ENCODE results near the gene RHOD. TPM values are rescaled to one million over a fixed set of nuclear protein-coding genes. Genes with fewer than 3 reads are reported as not detected.

RHOD gene
- total and polyA plus RNA-seq, 10 of the 15 experiments (the other 5 are each of a cell fraction or from before 2014, with no cell fraction given): 0.15 to 2.6 (median 1.9) TPM; not detected in 2

- no peak for TF ChIP-seq CUX1 (IDR thresholded peaks at IDR 0.05; ENCODE audit: insufficient replicate concordance, low read depth, low read length)
- TF ChIP-seq BHLHE40 (IDR thresholded peaks at IDR 0.05; ENCODE audit: borderline replicate concordance in 1 of 2, low read depth in 2 of 2, low read length in 1 of 2): no peak
- no peak for TF ChIP-seq SREBF1 (IDR thresholded peaks at IDR 0.05; ENCODE audit: low read length)
- TF ChIP-seq LARP7 (IDR thresholded peaks at IDR 0.05): no peak
- no peak for TF ChIP-seq ASH2L (IDR thresholded peaks at IDR 0.05; ENCODE audit: borderline replicate concordance, low read depth)
- no peak for TF ChIP-seq ELK1 (IDR thresholded peaks at IDR 0.05; ENCODE audit: low read depth, low read length)
These were observed 42.3 kb upstream of the RHOD start (continued) for GRCh38 chr11:67014343-67014742.

GRCh38 chr11:67015048-67015447 lies 41.6 kb upstream of the RHOD start:
- H3K9me3 ChIP-seq (replicated peaks; ENCODE audit: control insufficient read depth, insufficient read depth, low read length): no peaks in the 10 kb centered on the region; the same call in 2 of the 3 replicates
- ChIA-PET CTCF (no interaction called here), SMC1A (ENCODE audit: uncharacterized antibody, unreplicated experiment) (no interaction called here), RAD21 (ENCODE audit: unreplicated experiment) (no interaction called here), POLR2A (no interaction called here)
- H3K36me3 ChIP-seq (ENCODE audit: control insufficient read depth in 2 of 2, insufficient read depth in 2 of 2, low read length in 1 of 2): no peaks in the 10 kb centered on the region
- H3K4me1 ChIP-seq (ENCODE audit: control insufficient read depth, insufficient read depth, low read length): no peaks in the 10 kb centered on the region
- intact Hi-C loops (cut with micrococcal nuclease; ENCODE audit: unreplicated experiment) (no loop called here), in situ Hi-C loops (cut with MboI) (no loop called here)
- H4K20me1 ChIP-seq (ENCODE audit: control insufficient read depth, insufficient read depth): no peaks in the 10 kb centered on the region
- no peak overlapping the region for H3K27ac ChIP-seq (ENCODE audit: control insufficient read depth, insufficient read depth)
- no TSS peak for BruUV-seq (replicated peaks)
- no peak overlapping the region for H3K9ac ChIP-seq (ENCODE audit: control insufficient read depth, insufficient read depth, low read length)
- no peak overlapping the region for H3K4me2 ChIP-seq (ENCODE audit: control insufficient read depth, insufficient read depth)
- H3K79me2 ChIP-seq (ENCODE audit: control insufficient read depth, insufficient read depth, low read length): no peaks in the 10 kb centered on the region
- ATAC-seq (no peak), FAIRE-seq (no peak), DNase-seq (ENCODE audit: low read depth, low spot score) (no peak)
- no peak overlapping the region for H2AFZ ChIP-seq (ENCODE audit: control insufficient read depth, low read depth, low read length)
- peaks cover 0 to 2% of the 10 kb centered on the region in 2 experiments; a peak in 2 of 4 replicates for H3K27me3 ChIP-seq (replicated peaks in 1 of 2; ENCODE audit: control insufficient read depth in 2 of 2, insufficient read depth in 2 of 2, low read length in 1 of 2)
- no peak overlapping the region for H3K4me3 ChIP-seq
- 66% methylated on average over 8 of the region's 8 CpGs for WGBS (ENCODE audit: insufficient coverage, insufficient replicate concordance, low lambda C conversion rate, missing lambda C conversion rate)
- TF ChIP-seq NFYA (IDR thresholded peaks at IDR 0.05; ENCODE audit: borderline replicate concordance, low read depth, low read length): no peak
- no peak for TF ChIP-seq CTCF (IDR thresholded peaks at IDR 0.05 in 2 of 3, conservative IDR thresholded peaks at IDR 0.05 in 1 of 3; ENCODE audit: control insufficient read depth in 2 of 3, extremely low read depth in 1 of 3, insufficient read depth in 1 of 3, low read depth in 3 of 3, low read length in 3 of 3)
- no peak for TF ChIP-seq MEF2B (IDR thresholded peaks at IDR 0.05; ENCODE audit: partially characterized antibody, poor library complexity, severe bottlenecking)
- TF ChIP-seq STAT3 (IDR thresholded peaks at IDR 0.05; ENCODE audit: low read depth, low read length): no peak
- no peak for TF ChIP-seq RELA (IDR thresholded peaks at IDR 0.05; ENCODE audit: borderline replicate concordance, partially characterized antibody)
- no peak for TF ChIP-seq SREBF2 (IDR thresholded peaks at IDR 0.05; ENCODE audit: low read length)
- no peak for TF ChIP-seq ZSCAN29 (IDR thresholded peaks at IDR 0.05)
